NT2/D1 (cell line): ENCODE data around the gene KRTCAP3.

ENCODE experiments used
- SUZ12 ChIP-seq: IDR thresholded peaks from 2 replicates; pipeline ENCODE4 v1.6.1; 2011; ENCODE audit not compliant: insufficient read length, insufficient read depth; ENCODE audit errors: extremely low read depth
- YY1 ChIP-seq: IDR thresholded peaks from 2 replicates; pipeline ENCODE4 v1.6.1; 2011; ENCODE audit not compliant: insufficient read length, insufficient read depth
- ZNF274 ChIP-seq: IDR thresholded peaks from 2 replicates; pipeline ENCODE4 v1.6.1; 2011; ENCODE audit warnings: mild to moderate bottlenecking, low read depth, low read length

GRCh38 chr2:27420996-27421395, 21.2 kb upstream of the KRTCAP3 start:
- no peak for TF ChIP-seq YY1
- TF ChIP-seq ZNF274: no peak
- no peak for TF ChIP-seq SUZ12
